ENCODE measurements around the gene MAGI1.

DNA sequence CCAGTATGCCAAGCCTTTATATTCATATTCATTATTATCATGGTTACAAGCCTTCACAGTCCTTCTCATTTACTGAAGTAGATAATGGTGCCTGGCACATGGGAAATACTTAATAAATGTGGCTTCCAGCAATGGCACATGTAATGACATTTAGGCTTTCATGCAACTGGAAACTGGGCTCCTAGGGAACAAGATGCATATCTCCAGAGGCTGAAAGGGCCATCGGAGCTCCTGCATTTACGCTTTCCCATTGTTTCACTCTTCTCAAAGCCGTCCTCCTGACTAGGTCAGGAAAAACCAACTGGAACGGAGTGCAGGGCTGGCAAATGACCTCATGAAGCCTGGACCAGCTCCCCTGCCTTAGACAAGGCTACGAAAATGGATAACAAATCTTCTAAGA is 474.9 kb downstream of the MAGI1 start:
- TF ChIP-seq, protein P1, sequence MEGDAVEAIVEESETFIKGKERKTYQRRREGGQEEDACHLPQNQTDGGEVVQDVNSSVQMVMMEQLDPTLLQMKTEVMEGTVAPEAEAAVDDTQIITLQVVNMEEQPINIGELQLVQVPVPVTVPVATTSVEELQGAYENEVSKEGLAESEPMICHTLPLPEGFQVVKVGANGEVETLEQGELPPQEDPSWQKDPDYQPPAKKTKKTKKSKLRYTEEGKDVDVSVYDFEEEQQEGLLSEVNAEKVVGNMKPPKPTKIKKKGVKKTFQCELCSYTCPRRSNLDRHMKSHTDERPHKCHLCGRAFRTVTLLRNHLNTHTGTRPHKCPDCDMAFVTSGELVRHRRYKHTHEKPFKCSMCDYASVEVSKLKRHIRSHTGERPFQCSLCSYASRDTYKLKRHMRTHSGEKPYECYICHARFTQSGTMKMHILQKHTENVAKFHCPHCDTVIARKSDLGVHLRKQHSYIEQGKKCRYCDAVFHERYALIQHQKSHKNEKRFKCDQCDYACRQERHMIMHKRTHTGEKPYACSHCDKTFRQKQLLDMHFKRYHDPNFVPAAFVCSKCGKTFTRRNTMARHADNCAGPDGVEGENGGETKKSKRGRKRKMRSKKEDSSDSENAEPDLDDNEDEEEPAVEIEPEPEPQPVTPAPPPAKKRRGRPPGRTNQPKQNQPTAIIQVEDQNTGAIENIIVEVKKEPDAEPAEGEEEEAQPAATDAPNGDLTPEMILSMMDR (IDR thresholded peaks at IDR 0.05) = no peak
- no peak for TF ChIP-seq POLR2A (IDR thresholded peaks at IDR 0.05)
